DMS53 (cell line): ENCODE measurements around the gene SMLR1.

Experiments
- DNase-seq: peaks from one replicate; lab custom pipeline; 2025; lab: John Stamatoyannopoulos, UW

The SMLR1 gene

GRCh38 chr6:130851026-130851425, 23.8 kb downstream of the SMLR1 start:
- DNase-seq, result no peak

DNA sequence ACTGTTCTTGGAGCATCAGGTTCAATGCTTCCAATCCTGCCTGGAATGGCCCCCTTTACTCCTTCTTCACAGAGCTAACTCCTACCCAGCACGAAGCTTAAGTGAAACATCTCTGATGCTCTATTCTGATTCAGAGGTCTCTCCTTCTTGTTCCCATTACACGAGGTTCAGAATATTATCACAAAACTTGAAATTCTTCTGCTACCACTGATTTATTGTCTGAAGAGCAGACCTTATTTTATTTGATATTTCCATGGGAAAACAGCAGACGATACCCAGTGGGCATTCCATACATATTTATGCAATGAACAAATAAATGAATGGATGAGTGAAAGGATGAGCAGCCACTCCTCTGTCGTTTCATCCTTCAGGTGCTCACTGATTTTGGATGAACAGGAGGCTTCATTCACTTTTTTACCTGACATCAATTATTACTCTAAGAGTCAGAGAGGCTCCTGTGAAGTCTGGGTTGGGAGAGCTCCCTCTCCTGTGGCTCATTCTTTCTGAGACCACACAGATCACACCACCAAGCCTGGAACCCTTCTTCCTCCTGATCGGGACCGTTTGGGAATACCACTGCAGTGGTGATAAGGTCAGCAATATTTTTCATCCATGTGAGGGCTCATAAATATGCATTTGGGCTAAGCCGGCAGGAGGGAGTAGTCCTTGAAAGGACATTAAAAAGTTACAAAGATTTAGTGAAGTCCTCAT, 25.8 kb downstream of the SMLR1 start:
- DNase-seq, result no peak

DNA sequence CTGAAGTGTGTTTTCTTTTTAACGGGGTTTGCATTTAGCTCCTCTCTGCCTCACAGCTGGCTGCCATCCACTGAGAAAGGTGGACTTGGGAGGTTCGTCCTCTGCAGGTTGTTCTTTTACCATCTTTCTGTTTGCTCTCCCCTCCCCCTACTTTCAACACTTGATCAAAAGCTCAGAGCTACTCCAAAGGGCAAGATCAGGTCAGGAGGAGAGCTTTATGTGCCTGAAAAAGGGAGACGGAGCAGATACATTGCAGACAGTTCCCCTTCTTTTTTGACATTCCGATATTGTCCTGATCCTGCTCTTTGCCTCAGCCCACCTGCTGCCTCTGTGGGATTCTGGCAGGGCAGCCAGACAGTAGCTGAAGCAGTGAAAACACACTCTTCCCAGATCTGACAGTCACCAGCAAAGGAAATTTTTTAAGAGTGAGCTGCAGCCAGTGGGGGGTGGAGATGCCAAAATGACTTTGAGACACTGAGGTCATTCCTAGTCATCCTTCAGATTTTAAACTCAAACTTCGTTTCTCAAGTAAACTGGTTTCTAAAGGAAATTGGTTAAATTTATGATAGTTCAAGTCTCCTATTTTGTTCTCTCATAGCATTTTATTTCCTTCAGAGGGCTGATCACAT, 26.5 kb downstream of the SMLR1 start:
- DNase-seq, result no peak

- DNase-seq, result no peak
Observed at GRCh38 chr6:130858054-130858453, 30.8 kb downstream of the SMLR1 start.

DNA sequence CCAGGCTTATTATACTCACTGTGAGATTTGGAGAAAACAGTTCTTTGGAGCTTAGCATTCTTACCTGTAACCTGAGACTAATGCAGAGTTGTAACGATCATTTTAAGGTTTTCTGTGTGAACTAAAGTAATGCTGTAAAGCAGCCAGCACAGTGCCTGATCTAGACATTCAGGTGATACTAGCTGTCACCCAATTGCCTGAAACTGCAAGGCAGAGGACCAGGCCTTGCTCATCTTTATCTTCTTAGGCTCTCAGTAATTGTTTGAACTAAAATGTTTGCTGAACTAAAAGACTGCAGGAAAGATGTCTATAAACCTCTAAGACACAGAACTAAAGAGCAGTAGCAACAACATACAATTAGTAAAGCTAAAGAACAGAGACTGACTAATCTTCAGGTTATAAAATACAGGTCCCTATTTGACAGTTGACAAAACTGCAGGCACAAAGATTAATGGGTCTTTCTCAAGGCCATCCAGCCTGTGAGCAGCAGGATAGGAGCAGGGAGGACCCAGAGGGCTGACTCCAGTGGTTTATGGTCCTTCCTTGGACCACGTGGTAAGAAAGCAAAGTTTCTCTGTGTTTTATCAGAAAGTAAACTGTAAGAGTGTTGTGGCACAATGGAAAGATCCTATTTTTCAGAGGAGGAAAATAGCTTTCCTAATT, 31.4 kb downstream of the SMLR1 start:
- DNase-seq, result no peak

- no peak for DNase-seq
Observed at GRCh38 chr6:130859161-130859867, 32.1 kb downstream of the SMLR1 start.

DNA sequence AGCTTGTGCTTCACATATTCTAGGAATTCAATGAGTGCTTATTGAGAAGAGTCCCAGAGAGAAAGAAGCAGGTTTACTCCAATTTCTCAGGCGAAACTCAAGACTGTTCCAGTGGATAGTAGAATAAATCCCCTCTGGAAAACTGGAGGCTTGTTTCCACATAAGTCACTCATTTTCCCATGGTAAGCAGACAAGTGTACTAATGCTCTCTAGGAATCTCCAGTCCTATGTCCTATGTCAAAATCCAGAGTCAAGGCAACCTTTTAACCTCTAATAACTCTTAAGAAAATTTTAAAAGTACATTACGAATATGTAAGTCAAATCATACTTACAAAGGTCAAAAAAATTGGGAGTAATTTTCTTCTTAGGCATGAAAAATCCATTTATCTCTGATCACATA, 35.2 kb downstream of the SMLR1 start:
- DNase-seq, result no peak

DNA sequence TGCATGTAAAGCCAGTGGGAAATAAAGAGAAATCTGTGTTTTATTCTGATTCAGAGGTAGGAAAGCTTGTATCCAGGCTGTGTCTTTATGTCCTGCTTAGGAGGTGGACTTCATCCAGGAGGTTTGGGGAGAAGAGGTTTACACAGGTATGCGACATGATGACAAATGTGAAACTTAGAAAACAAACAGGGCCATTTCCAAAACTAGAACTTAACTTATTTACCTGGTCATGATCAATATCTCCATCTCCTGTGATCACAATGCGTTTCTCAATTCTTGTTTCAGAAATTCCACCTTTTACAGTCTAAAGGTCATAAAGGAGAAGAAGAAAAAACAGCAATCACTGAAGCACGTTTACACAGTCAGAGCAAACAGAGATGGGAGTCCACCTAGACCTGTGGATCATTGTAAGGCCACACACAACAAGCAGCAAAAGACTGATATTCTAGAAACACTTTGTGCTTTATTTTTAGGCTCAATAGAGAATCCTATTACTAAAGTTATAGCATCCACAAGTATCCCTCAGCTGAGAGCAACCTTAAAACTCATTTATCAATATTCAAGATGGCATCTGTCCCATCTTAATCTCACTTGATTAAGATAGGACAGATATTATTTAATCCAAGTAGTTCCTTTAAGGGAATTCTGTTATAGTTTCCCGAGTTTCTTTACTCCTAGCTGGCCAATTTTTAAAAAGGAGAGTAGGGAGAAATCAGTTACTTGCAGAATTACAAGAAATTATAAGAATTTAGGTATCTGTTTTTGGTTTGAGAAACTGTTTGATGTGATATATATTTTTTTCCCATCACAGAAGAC, 36.4 kb downstream of the SMLR1 start:
- DNase-seq, result peak; percentile 10

DNA sequence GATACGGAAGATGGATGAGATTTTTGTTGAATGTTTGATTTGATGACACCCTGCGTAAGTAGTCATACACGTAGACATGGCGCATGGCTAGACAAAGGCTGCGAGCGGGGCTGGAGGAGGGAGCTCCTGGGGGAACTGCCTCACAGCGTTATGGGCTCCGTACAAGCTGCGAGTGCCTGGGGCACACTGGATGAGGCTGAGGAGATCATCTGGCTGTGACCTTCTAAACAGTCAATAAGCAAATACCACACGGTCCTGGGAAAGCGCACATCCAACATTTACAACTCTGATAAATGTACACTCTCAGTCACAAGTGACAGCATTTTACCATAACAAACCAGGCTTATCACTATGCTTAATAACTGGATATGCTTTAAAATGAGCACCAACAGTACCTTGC, 37.1 kb downstream of the SMLR1 start:
- DNase-seq, result no peak

DNA sequence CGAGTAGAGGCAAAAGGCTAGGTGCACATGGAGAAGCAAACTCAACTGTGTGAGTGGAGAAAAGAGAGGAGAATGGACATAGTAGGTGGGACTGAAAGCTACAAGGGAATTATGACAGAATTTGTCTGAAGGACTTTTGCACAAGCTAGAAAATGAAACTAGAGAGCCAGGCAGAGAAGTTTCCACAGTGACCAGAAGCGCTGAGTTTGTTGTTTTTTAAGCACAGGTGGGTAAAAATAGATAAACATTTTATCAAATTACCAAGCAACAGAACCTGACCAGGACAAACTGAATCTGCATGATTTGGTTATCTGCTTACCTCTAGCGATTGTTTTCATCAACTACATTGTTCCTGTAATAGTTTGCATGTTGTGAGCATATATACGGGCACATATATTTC, 38.6 kb downstream of the SMLR1 start:
- DNase-seq, result no peak

- no peak for DNase-seq
Observed at GRCh38 chr6:130869681-130870080, 42.5 kb downstream of the SMLR1 start.

DNA sequence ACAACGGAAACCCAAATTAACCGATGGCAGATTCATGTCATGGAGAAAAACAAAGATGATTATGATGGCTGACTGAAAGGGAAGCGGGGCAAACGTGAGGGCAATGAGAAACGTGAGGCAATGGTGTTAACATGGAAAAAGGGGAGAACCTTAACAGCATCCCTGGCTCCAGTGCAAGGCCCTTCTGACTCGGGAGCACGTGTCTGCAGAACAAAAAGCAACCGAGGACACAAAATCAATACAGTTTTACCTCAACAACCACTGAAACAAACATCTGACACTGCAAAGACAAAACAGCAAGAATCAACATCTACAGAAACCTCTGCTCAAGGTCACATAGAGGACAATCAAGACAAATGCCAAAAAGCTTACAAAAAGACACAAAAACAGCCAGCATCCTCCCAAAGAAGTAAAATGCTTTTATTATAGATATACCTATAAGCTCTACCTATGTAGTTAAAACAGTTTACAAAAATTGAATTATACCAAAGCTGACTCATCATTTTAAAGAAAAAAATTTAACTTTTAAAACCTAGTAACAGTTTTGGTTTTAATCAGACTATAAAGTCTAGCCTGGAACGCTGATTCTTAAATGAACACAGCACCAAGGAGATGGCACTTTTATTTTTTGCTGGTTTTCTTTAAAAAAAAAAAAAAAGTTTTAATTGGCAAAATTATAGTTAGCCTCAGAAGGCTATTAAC, 43.1 kb downstream of the SMLR1 start:
- DNase-seq, result no peak

DNA sequence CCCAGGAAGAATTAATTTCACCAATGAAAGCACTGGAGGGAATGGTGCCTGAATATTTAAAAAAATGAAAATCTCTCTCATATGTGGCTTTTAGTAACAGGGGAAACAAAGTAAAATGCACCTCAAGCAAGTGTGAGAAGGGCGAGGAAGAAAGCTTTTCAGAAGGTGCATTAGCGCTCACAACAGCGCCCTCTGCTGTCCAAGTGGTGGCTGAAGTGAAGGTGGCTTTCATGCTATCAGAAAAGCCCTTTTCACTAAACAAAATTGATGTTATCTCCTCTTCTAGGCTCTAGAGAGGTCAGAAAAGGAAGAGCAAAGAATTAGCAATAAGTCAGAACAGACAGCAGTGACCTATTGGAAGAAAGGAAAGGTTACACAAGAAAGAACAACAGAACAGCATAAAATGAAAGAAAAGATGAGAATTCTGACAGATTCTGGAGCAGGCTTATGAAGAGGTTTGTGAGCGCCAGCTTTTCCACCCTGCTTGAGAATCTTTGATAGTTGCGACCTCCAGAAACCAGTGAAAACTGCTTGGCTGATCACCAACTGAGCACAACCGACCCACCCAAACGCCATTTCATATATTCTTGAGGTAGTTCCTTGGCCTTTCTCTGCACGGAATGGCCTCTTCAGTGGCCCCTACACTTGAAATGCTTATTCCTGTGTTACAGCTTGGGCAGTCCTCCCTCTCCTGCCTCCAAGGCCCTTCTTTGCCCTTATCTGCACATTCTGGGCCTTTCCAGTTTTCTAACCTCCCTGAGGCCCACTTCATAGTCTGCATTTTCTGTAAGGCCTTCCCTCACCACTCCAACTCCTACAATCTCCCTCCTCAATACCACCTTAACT, 45.3 kb downstream of the SMLR1 start:
- DNase-seq, result peak; percentile 69

- DNase-seq, result no peak
Observed at GRCh38 chr6:130873746-130874145, 46.5 kb downstream of the SMLR1 start.

- DNase-seq, result no peak
Observed at GRCh38 chr6:130879826-130880225, 52.6 kb downstream of the SMLR1 start.

DNA sequence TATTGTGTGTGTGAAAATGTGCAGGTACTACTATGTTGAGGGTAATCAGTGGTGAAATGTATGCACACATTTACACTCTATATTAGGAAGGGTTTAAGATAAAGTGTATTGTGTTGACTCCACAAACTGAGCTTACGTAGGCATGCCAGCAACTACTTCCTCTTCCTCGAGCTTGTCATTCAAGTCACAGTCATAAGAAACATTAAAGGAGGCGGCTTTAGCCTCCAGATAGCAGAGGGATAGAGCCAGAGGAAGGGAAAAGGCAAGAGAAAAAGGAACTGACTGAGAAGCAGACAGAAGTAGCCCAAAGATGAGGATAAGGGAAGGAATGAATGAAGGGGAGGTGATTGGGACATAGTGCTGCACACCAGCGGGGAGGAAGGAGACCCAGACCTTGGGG, 55.2 kb downstream of the SMLR1 start:
- DNase-seq, result no peak

DNA sequence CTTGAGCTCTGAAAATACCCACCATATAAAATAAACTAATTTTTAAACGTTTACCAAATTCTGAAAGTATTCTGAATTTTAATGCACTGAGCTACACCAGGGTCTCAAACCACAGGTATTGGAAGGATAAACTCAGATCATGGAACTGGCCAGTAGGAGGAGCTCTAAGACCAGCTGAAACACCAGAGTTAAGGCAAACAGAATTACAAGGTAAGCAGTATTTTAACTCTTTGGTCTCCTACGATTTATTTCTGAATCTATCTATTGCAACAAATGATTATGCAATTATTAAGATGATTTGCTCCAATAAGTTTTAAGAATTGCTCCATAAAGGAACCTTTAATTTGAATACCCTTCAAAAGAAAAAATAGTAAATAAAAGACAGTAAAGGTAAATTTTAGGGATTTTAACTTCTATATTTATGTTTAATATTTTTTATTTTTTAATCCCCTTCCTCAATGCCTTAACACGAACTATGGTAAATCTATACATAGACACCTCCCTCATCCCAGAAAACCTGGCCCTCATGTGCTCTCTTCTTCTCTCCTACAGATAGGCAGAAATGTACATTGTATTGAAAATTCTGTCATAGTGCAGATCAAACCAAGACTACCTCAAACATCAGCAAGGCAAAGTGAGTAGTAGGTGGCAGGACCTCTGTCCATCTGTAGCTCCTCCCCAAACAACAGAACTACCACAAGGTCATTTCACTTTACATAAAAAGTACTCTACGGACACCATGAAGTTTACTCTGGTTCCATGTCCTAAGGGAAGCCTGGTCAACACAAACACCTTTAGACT, 58.4 kb downstream of the SMLR1 start:
- DNase-seq, result peak; percentile 79
